K562 (cell line): Measurements from ENCODE around the gene SNCB. TPM values are rescaled to one million over a fixed set of nuclear protein-coding genes. Genes with fewer than 3 reads are reported as not detected.
A peak's percentile ranks its signal among the peaks of the same experiment; 100 is the strongest.

Experiments used
- CHD4 ChIP-seq: fragments of 200-600 bp; sonication (generic); IDR thresholded peaks from 3 replicates; pipeline ENCODE4 v1.6.1; 2012; ENCODE audit warnings: low read depth, mild to moderate bottlenecking, mixed read lengths, low read length, inconsistent platforms; ENCODE audit not compliant: insufficient read depth, insufficient replicate concordance, poor library complexity, severe bottlenecking
- DNMT1 ChIP-seq: fragments of 450-650 bp; IDR thresholded peaks from 2 replicates; pipeline ENCODE4 v1.6.1; 2016; ENCODE audit warnings: antibody characterized with exemption, mild to moderate bottlenecking
- MYC ChIP-seq, 2 experiments: fragments of 250-450 bp in 1 of 2; sonication (Bioruptor Pico) in 1 of 2; IDR thresholded peaks; 2 replicates each; pipeline versions ENCODE4 v1.5.1 to v1.6.1; 2012 to 2021; ENCODE audit warnings: low read depth in 2 of 2, borderline replicate concordance in 1 of 2, improper control_type of control experiment in 1 of 2, low read length in 1 of 2, mild to moderate bottlenecking in 1 of 2, moderate library complexity in 1 of 2
- NFIC ChIP-seq: fragments of 450-650 bp; IDR thresholded peaks from 2 replicates; pipeline ENCODE4 v1.6.1; 2017; ENCODE audit warnings: mild to moderate bottlenecking, inconsistent platforms
- POLR2G ChIP-seq: fragments of 200-400 bp; formaldehyde crosslinking; IDR thresholded peaks from 2 replicates; pipeline ENCODE4 v1.6.1; 2017; ENCODE audit warnings: low read depth, mild to moderate bottlenecking, antibody characterized with exemption, low read length, moderate library complexity
- POLR2H ChIP-seq: IDR thresholded peaks from 2 replicates; pipeline ENCODE4 v1.6.1; 2016; ENCODE audit warnings: missing genetic modification characterization, low read depth, mild to moderate bottlenecking, control low read depth, missing compliant biosample characterization, moderate library complexity
- ZBTB17 ChIP-seq: fragments of 450-650 bp; formaldehyde crosslinking; IDR thresholded peaks from 2 replicates; pipeline ENCODE4 v1.4.0; 2020; ENCODE audit warnings: mild to moderate bottlenecking
- ZBTB8A ChIP-seq: fragments of 450-650 bp; IDR thresholded peaks from 2 replicates; pipeline ENCODE4 v1.6.1; 2018; ENCODE audit warnings: mild to moderate bottlenecking, moderate library complexity; ENCODE audit not compliant: partially characterized antibody
- ZNF263 ChIP-seq: sonication (generic); formaldehyde crosslinking; IDR thresholded peaks from 2 replicates; pipeline ENCODE4 v1.8.0; 2022; ENCODE audit warnings: mild to moderate bottlenecking, missing genetic modification reagents, borderline replicate concordance
- ZSCAN29 ChIP-seq: fragments of 450-650 bp; IDR thresholded peaks from 2 replicates; pipeline ENCODE4 v1.6.1; 2017
- polyA plus RNA-seq, 8 experiments: library from polyadenylated mRNA; depleted of rRNA in 4 of 8; stranded (reverse) in 5 of 8; unstranded in 3 of 8; fragments of >200 nt; fragmentation: Nextera tagmentation in 2 of 8; fragmentation: Illumina TruSeq in 1 of 8; extraction: Ambion mirVana in 2 of 8; extraction: Trizol in 1 of 8; gene quantifications; 2 replicates each; pipeline versions ENCODE4 v1.2.1 to v1.2.3, GENCODE V29; 2011 to 2014; ENCODE audit warnings: inconsistent platforms in 1 of 8, missing spikeins in 1 of 8
- total RNA-seq, 7 experiments: library from RNA; depleted of rRNA in 6 of 7; stranded (reverse); fragments of >200 nt in 6 of 7; fragmentation: Illumina TruSeq in 2 of 7; extraction: Trizol in 2 of 7; gene quantifications; 2 replicates each; pipeline versions ENCODE4 v1.2.1 to v1.2.3, GENCODE V29; 2011 to 2021; ENCODE audit warnings: low replicate concordance in 1 of 7
- TF ChIP-seq, protein P1 (sequence below): fragments of 450-650 bp; IDR thresholded peaks from 2 replicates; pipeline ENCODE4 v1.6.1; 2016; ENCODE audit warnings: missing biosample characterization, missing genetic modification characterization
- TF ChIP-seq, protein P2 (sequence below): IDR thresholded peaks from 2 replicates; pipeline ENCODE4 v1.6.1; 2012; ENCODE audit warnings: low read depth, low read length, improper control_type of control experiment, borderline replicate concordance
- TF ChIP-seq, protein P3 (sequence below): fragments of 450-650 bp; IDR thresholded peaks from one replicate; pipeline ENCODE4 v1.6.1; 2018; ENCODE audit warnings: mild to moderate bottlenecking, moderate library complexity; ENCODE audit not compliant: partially characterized antibody
- TF ChIP-seq, protein P4 (sequence below): fragments of 250-450 bp; sonication (Bioruptor Pico); IDR thresholded peaks from 2 replicates; pipeline ENCODE4 v1.8.0; 2021; ENCODE audit warnings: mild to moderate bottlenecking, moderate library complexity

The SNCB gene
- total and polyA plus RNA-seq, 9 of the 15 experiments (the other 6 are each of a cell fraction or from before 2014, with no cell fraction given) = not detected

DNA sequence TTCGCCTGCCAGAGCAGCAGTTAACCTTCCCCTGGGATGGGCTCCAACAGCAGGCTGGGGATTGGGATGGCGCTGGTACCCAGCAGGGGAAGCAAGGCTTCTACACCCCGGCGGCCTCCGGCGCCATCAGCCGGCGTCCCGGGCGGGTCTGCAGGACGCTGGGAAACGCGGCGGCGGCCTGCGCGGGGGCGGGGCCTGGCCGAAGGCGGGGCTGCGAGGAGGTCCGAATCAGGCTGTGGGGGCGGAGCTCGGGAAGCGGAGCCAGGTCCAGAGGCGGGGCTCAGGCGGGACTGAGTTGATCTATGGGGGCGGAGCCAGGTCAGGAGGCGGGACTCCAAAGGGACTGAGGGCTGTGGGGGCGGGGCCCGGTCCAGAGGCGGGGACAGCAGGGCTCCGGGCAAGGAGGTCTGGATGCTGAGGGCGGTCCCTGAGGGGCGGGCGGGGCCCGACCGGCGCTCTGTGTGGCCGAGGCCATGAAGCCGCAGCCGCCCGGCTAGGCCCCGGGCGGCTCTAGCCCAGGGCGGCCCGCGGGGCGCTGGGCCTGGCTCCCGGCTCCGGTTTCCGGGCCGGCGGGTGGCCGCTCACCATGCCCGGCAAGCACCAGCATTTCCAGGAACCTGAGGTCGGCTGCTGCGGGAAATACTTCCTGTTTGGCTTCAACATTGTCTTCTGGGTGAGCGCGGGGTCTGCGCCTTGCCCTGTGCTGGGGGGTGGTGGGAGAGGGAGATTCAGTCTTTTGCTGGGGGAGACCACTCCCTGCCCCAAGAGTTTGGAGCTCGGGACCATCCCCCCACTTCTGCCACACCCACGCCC is 16.9 kb upstream of the SNCB start, which contains the start of gene TSPAN17 (continued):
- TF ChIP-seq, protein P1, sequence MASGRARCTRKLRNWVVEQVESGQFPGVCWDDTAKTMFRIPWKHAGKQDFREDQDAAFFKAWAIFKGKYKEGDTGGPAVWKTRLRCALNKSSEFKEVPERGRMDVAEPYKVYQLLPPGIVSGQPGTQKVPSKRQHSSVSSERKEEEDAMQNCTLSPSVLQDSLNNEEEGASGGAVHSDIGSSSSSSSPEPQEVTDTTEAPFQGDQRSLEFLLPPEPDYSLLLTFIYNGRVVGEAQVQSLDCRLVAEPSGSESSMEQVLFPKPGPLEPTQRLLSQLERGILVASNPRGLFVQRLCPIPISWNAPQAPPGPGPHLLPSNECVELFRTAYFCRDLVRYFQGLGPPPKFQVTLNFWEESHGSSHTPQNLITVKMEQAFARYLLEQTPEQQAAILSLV (tag) = no peak
- TF ChIP-seq NFIC = no peak
- TF ChIP-seq, protein P2, sequence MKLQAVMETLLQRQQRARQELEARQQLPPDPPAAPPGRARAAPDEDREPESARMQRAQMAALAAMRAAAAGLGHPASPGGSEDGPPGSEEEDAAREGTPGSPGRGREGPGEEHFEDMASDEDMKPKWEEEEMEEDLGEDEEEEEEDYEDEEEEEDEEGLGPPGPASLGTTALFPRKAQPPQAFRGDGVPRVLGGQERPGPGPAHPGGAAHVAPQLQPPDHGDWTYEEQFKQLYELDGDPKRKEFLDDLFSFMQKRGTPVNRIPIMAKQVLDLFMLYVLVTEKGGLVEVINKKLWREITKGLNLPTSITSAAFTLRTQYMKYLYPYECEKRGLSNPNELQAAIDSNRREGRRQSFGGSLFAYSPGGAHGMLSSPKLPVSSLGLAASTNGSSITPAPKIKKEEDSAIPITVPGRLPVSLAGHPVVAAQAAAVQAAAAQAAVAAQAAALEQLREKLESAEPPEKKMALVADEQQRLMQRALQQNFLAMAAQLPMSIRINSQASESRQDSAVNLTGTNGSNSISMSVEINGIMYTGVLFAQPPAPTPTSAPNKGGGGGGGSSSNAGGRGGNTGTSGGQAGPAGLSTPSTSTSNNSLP = no peak
- peak; percentile 68 for TF ChIP-seq MYC (IDR thresholded peaks at IDR 0.05; ENCODE audit: low read depth, low read length)
- no peak for TF ChIP-seq MYC (CRISPR knock-in tag; IDR thresholded peaks at IDR 0.05; ENCODE audit: borderline replicate concordance, low read depth)
- TF ChIP-seq, protein P3, sequence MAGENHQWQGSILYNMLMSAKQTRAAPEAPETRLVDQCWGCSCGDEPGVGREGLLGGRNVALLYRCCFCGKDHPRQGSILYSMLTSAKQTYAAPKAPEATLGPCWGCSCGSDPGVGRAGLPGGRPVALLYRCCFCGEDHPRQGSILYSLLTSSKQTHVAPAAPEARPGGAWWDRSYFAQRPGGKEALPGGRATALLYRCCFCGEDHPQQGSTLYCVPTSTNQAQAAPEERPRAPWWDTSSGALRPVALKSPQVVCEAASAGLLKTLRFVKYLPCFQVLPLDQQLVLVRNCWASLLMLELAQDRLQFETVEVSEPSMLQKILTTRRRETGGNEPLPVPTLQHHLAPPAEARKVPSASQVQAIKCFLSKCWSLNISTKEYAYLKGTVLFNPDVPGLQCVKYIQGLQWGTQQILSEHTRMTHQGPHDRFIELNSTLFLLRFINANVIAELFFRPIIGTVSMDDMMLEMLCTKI = no peak
- TF ChIP-seq ZBTB8A = no peak
- peak; percentile 35; the same call in 1 of the 2 replicates for TF ChIP-seq ZBTB17 (CRISPR knock-in tag)
- TF ChIP-seq, protein P4, sequence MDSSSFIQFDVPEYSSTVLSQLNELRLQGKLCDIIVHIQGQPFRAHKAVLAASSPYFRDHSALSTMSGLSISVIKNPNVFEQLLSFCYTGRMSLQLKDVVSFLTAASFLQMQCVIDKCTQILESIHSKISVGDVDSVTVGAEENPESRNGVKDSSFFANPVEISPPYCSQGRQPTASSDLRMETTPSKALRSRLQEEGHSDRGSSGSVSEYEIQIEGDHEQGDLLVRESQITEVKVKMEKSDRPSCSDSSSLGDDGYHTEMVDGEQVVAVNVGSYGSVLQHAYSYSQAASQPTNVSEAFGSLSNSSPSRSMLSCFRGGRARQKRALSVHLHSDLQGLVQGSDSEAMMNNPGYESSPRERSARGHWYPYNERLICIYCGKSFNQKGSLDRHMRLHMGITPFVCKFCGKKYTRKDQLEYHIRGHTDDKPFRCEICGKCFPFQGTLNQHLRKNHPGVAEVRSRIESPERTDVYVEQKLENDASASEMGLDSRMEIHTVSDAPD (CRISPR knock-in tag) = no peak
- no peak for TF ChIP-seq ZSCAN29
- no peak for TF ChIP-seq POLR2H
- TF ChIP-seq CHD4 = no peak
- TF ChIP-seq DNMT1 = no peak
- TF ChIP-seq POLR2G = peak; percentile 98
- TF ChIP-seq ZNF263 (CRISPR knock-in tag) = no peak
